ENCODE results near the gene IFI30. TPM values are rescaled to one million over a fixed set of nuclear protein-coding genes. Genes with fewer than 3 reads are reported as not detected.
A peak's percentile ranks its signal among the peaks of the same experiment; 100 is the strongest.

Gene IFI30
- total RNA-seq, 4 donors from 2014 or later: 4.1 to 17.4 (median 11.4) TPM

- intact Hi-C loops (cut with DNase I; ENCODE audit: low total_unique reads): no loop called here
- no peak for DNase-seq
- H3K9me3 ChIP-seq: no peaks in the 10 kb centered on the region
- H3K36me3 ChIP-seq: no peaks in the 10 kb centered on the region
- H3K4me3 ChIP-seq: no peak overlapping the region
- H3K4me1 ChIP-seq: no peaks in the 10 kb centered on the region
- TF ChIP-seq CTCF (IDR thresholded peaks at IDR 0.05): no peak
- TF ChIP-seq POLR2A (IDR thresholded peaks at IDR 0.05): no peak
- H3K27me3 ChIP-seq: no peaks in the 10 kb centered on the region
- H3K27ac ChIP-seq: no peak overlapping the region
These were observed 28.7 kb upstream of the IFI30 start for GRCh38 chr19:18144906-18145305.

GRCh38 chr19:18145391-18145999 is 28.1 kb upstream of the IFI30 start:
- Histone ChIP-seq H3K27me3 (no peaks in the 10 kb centered on the region), H3K9me3 (no peaks in the 10 kb centered on the region), H3K4me1 (no peaks in the 10 kb centered on the region), H3K36me3 (no peaks in the 10 kb centered on the region), H3K27ac (no peak overlapping the region), H3K4me3 (no peak overlapping the region)
- TF ChIP-seq CTCF (IDR thresholded peaks at IDR 0.05) (no peak), POLR2A (IDR thresholded peaks at IDR 0.05) (no peak)
- no peak for DNase-seq
- intact Hi-C loops (cut with DNase I; ENCODE audit: low total_unique reads): no loop called here

GRCh38 chr19:18147396-18147795 is 26.2 kb upstream of the IFI30 start:
- intact Hi-C loops (cut with DNase I; ENCODE audit: low total_unique reads): no loop called here
- H3K27ac ChIP-seq: no peak overlapping the region
- H3K4me3 ChIP-seq: no peak overlapping the region
- DNase-seq: no peak
- H3K36me3 ChIP-seq: no peaks in the 10 kb centered on the region
- TF ChIP-seq POLR2A (IDR thresholded peaks at IDR 0.05): no peak
- TF ChIP-seq CTCF (IDR thresholded peaks at IDR 0.05): no peak
- H3K9me3 ChIP-seq: no peaks in the 10 kb centered on the region
- H3K27me3 ChIP-seq: no peaks in the 10 kb centered on the region
- H3K4me1 ChIP-seq: no peaks in the 10 kb centered on the region

- no peak for TF ChIP-seq CTCF (IDR thresholded peaks at IDR 0.05)
- no peak for TF ChIP-seq POLR2A (IDR thresholded peaks at IDR 0.05)
- H3K27me3 ChIP-seq: no peaks in the 10 kb centered on the region
- DNase-seq: no peak
These were observed 24.0 kb upstream of the IFI30 start for GRCh38 chr19:18149596-18149975.

GRCh38 chr19:18150776-18151624 is 22.6 kb upstream of the IFI30 start:
- no peaks in the 10 kb centered on the region for H3K9me3 ChIP-seq
- TF ChIP-seq POLR2A (IDR thresholded peaks at IDR 0.05) (no peak), CTCF (IDR thresholded peaks at IDR 0.05) (no peak)
- intact Hi-C loops (cut with DNase I; ENCODE audit: low total_unique reads): loop anchor here (5.0 kb wide), 1 partner anchor 71 kb away; no protein-coding TSS in a partner anchor

More at GRCh38 chr19:18149596-18149975, 24.0 kb upstream of the IFI30 start:
- Histone ChIP-seq H3K9me3 (no peaks in the 10 kb centered on the region), H3K27ac (no peak overlapping the region), H3K4me1 (peaks cover 3 to 7% of the 10 kb centered on the region in 2 donors), H3K4me3 (no peak overlapping the region), H3K36me3 (no peaks in the 10 kb centered on the region)
- intact Hi-C loops (cut with DNase I; ENCODE audit: low total_unique reads): no loop called here

More at GRCh38 chr19:18150776-18151624, 22.6 kb upstream of the IFI30 start:
- Histone ChIP-seq H3K36me3 (no peaks in the 10 kb centered on the region), H3K4me3 (no peak overlapping the region), H3K27me3 (no peaks in the 10 kb centered on the region), H3K4me1 (peaks cover 7 to 10% of the 10 kb centered on the region in 2 donors), H3K27ac (peak overlapping the region; percentile 87 to 95)
- no peak for DNase-seq
